Measurements from ENCODE around the gene MRPL24.
"Not testable (repeated sequence)": the region's sequence is repeated elsewhere in the genome, so short reads cannot be mapped to it uniquely, and the experiment has no call there.

Gene MRPL24
- 9.8 to 17.3 (median 13.4) reads per million in 4 donors for total RNA-seq

DNA sequence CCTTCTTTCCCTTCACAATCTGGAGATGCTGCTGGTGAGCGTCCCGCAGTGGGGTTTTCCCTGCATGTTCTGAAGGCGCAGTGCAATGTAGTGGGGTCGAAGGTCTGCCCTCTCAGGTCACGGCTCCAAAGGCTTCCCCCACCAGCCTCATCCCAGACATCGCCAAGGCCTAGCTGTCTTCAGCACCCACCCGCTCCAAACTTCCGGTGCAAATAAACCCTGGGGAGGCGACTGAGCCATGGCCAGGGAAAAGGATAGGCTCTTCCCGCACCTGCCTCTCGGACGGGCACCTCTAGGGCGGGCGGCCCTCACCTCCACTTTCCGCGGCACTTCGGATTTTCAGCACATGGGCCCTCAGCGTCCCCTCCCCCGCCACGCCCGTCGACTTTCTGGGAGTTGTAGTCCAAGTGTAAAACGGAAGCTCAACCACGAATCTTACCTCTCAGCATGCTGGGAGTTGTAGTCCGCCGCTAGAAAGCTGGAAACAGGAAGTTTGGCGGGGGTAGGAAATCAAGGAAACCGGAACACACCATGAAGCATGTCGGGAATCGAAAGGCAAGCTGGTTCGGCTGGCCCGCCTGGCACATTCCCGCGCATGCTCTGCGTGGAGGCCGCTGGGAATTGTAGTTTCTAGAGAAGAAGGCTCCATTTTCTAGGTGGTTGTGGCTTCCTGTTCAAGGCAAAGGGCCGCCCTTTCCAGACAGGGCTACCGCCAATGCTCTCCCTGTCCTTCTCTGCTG is at the start of gene MRPL24:
TSS of gene MRPL24 (minus strand) at position 348 of the 740 bp plus-strand sequence. CDS start 2,384 bp downstream, outside the sequence.
- DNase-seq, result peak; percentile 93 to 99 (median 95)

DNA sequence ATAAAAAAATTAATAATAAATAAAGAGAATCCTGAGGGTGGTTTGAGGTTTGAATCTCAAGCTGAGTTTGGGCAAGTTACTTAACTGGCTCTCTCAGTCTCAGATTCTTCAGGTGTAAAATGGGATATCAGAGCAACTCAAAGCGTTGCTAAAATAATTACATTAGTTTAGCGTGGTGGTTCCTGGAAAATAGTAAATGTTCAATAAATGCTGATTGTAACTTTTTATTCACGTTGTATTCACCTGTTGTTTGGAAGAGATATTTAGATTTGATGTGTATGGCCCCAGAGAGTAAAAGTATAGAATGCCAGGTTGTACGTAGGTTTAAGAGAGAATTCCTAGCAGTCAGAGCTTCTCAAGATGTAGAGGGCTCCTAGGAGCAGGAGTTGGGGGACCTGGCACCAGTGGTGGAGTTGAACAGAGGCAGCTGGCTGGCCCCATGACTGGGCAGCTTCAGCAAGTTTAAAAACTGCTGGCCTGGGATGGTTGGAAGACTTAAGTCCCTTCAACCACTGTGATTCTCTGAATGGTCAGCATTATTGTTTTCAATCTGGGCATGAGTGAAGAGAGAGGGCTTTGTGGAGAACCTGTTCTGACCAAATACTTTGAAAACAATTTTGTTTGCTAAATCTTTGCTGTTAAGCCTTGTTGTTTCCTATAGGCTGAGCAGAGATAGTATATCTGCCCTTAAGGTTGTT is 48.9 kb upstream of the MRPL24 start:
- no peak for DNase-seq

DNA sequence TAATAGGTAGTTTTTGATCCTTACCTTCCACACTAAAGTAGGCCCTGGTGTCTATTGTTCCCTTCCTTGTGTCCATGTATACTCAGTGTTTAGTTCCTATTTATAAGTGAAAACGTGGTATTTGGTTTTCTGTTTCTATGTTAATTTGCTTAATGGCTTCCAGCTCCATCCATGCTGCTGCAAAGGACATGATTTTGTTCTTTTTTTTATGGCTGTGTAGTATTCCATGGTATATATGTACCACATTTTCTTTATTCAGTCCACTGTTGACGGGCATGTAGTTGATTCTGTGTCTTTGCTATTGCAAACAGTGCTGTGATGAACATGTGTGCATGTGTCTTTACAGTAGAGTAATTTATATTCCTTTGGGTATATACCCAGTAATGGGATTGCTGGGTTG is 47.2 kb upstream of the MRPL24 start:
- DNase-seq, result no peak

DNA sequence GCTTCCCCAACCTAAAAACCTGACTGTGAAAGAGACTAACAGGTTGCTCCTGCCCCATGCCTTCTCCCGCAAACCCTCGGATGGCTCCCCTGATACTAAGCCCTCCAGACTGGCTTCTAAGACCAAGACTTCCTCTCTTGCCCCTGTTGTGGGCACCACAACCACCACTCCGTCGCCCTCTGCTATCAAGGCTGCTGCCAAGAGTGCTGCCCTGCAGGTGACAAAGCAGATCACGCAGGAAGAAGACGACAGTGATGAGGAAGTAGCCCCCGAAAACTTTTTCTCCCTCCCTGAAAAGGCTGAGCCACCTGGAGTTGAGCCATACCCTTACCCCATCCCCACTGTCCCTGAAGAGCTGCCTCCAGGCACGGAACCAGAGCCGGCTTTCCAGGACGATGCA is 45.8 kb upstream of the MRPL24 start:
- no peak for DNase-seq

DNA sequence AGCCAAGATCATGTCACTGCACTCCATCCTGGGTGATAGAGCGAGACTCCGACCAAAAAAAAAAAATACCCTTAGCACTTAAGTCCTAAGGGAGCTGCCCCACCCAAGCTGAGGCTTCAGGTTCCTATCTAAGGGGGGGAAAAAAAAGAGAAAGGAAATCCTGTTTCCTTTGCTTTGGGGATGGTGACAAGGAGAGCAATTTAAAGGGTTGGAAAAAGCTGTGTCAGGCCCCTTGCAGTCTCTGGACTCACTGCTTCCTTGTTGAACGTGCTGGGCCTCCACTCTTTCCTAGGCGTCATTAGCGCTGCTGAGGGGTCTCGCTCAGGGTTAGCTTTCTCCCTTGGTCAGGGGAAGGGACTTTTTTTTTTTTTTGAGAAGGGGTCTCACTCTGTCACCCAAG is 44.6 kb upstream of the MRPL24 start:
- DNase-seq, result no peak

DNA sequence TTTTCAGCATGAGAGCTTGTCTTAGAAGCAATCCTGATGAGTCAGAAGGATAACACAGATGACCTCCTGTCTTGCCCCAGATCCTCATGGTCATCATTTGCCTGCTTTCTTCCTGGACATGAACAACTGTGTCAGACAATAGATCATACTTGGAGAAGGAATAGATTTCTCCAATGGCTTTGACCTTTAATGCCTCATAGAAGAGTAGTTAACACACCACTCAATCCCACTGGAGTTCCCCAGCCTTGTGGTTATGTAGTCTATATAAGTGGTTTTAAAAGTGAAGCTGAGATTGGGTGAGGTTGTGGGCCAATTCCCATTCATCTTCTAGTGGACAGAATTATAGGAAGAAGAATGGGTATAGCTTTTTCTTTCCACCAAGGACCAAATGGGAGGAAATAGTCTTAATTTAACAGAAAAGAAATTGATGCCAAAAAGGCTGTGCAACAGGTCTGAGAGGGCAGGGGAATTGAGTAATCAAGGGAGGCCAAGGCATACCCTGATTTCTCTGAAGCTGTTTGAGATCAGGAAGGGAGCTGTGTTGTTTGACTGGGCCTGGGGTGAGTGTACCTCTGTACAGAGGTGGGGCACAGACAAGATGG is 40.8 kb upstream of the MRPL24 start:
- no peak for DNase-seq

DNA sequence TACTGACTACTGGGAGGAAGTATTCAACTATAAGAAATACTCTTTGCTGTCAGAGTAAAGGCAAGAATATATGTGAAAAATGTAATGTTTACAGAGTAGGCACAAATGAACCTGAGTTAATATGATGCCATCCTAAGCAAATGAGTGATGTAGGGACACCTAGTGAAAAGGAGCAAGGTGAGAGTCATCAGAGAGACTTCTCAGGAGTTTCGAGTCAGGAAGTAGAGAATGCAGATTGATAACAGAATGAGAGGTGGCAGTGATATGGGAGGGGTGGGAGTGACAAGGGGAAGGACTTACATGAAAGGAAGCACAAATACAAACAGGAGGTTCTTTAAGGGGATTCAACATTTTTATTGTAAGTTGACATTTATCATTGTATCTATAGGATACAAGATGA is 36.7 kb upstream of the MRPL24 start:
- DNase-seq, result no peak

DNA sequence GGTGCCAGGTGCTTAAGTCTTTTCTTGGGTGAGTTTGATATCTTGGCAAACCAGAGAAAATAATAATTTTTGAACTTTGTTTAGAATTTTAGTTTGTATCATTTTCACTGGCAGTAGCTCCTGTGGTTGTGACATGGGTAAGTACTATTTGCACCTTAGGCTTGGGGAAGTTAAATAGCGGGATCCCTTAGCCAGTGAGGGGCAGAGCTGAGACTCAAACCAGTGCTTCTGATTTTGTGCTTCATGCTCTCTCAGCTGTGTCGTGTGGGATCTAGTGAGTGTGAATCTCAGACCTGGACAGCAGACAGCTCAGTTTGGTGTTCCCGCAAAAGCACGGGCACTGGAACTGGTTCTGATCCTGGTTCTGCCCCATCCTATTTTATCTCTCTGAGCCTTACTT is 36.1 kb upstream of the MRPL24 start:
- DNase-seq, result no peak

DNA sequence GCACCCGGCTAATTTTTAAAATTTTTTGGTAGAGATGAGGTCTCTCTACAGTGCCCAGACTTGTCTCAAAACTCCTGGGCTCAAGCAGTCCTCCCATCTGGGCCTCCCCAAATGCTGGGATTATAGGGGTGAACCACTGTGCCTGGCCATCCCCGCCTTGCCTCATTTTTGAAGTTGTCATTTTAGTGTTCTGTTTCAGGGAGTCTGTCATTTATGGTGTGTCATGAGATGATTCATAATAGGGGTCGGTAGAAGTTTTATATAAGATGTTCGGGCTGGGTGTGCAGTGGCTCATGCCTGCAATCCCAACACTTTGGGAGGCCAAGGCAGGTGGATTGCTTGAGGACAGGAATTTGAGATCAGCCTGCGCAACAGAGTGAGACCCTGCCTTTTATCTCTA is 34.9 kb upstream of the MRPL24 start:
- DNase-seq, result no peak

DNA sequence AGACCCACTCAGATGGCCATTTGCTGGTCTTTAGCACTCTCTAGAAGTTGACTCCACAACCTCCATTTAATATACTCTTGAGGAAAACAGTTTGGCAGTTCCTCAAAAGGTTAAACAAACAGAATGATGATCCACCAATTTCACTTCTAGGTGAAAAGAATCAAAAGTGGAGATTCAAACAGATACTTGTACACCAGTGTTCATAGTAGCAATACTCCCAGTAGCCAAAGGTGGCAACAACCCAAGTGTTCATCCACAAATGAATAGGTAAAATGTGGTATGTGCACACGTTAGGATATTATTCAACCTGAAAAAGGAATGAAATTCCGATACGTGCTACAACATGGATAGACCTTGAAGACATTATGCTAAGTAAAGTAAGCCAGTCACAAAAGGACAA is 32.7 kb upstream of the MRPL24 start:
- DNase-seq, result no peak

DNA sequence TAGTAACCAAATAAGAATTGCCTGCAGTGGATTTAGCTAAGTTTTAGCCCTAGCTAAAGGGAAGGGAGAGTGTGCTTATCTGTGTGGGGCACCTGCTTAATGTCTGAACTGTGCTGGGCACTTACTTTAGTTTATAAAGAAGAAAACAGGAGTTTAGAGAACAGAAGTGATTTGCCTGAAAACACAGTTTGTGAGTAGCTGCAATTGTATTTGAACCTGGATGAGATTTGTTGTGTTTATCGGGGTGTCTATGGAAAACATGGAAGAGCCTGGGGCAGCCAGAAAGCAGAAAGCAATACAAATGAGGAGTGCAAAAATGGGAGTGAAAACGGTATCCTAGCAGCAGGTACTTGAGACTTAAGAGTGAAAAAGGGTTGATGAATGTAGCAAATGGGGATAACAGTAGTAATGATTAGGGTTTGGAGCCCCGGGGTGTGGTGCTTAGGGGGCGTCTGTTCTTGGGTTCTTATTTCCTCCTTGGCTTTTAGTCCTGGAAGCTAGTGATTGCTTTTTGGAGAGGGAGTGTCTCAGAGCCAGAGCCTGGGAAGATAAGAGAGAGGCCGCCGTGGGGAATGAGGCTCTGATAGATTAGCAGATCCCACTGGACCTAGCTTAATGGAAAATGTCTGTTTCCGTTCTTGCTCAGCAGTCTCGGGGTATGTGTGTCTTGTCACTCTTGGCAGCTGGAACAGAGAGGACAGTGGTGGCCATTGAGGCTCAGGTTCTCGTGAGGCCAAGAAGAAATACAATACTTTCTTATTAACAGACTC is 32.0 kb upstream of the MRPL24 start:
- no peak for DNase-seq

DNA sequence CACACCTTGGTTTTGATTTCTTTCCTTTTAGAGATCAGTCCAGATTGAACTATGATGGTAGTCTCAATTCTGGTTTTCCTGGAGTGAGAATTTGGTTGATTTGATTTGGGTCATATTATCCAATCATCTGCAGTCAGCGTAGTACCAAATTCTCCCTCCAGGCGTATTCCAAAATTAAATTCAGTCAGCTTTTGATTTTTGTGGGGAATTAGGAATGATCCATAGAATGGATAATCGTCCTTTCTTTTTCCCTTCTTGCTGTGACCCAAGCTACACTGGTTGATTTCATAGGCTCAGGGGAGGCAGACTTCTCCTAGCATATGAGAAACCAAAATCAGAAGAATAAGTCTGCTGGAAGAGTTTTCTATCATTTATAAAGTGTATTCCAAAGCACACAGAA is 31.3 kb upstream of the MRPL24 start:
- DNase-seq, result no peak

DNA sequence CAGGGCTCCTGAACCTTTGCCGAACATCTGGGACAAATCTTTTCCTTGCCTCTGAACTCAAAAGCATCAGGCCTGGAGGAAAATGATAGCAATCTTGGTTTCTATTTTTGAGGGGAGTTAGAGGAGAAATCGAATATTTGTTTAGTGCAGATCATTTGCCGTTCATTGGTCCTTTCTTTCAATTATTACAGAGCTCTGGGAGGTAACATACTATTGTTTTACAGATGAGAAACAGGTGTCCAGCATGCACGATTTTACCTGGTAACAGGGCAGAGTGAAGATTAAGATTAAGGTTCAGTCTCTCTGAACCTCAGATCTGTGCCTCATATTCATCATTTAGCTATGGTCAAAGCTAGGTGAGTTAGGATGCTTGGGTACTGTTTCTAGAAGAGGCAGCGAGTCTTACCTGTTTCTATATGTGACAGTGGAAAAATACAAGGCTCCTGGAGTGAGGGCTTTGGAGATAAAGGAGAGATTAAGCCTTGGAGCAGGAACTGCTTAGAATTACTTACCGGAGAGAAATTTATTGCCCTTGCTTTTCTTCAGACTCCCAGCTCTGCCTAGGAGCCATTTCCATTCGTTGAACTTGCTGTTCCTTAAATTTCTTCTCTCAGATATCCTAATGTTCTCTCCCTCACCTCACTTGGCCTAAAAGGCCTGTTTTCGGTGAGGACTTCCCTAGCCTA is 27.9 kb upstream of the MRPL24 start:
- no peak for DNase-seq

DNA sequence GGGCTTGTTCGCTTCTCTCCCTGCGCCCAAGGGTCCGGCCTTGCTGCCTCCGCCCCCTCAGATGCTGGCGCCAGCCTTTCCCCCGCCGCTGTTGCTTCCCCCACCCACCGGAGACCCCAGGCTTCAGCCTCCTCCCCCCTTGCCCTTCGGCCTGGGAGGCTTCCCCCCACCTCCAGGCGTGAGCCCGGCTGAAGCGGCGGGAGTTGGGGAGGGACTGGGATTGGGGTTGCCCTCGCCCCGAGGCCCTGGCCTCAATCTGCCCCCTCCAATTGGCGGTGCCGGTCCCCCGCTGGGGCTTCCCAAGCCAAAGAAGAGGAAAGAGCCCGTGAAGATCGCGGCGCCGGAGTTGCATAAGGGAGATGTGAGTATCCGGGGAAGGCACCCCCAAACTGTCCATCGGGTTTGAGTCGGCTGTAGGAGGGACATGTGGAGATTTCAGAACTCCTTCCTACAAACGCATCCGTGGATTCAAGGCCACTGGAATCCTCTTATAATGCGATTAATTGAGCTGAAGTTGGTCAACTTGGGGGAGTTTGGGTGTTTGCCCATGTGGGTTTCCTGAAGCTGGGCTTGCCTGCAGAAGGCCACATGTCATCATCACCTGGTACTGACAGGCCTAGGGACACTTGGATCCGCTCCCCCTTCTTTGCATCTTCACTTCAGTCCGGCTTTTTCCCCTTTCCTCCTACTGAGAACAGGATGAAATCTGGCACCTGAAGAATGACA is 27.2 kb upstream of the MRPL24 start:
- peak in 1 of 5 donors; percentile 32 for DNase-seq

DNA sequence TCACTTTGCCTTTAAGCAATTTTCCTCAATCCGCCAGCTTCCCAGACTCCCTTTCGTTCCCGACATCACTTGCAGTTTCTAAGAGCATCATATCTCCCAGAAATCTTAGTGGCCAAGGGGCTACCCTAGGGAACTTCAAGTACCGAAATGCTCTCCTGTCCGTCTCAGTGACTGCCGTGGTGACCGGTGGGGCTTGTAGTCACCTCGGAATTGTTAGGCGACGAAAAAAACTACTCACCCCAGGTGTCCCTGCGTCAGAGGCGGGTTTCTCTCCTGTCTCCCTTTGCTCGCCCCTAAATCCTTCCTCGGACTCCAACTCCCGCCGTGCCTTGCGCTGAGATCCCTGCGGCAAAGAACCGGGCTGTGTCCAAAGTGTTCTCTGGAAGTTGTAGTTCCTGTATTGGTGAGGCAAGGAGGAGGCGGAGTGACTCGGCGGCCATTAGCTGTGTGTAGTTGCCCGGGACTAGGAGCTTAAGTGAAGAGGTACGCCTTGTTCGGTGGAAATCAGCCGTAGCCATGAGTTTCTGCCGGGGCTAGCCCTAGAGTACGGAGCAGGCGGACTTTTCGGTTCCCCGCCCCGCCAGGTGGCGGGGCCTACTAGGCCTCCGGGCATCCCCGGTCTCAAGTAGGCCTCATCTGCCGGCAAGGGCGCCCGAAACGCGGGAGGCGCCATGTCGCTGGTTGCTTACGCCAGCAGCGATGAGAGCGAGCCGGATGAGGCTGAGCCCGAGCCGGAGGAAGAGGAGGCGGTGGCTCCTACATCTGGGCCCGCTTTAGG is 26.4 kb upstream of the MRPL24 start, which contains the start of gene PRCC:
TSS of gene PRCC (plus strand) at position 435 of the 778 bp plus-strand sequence. CDS start at position 672, 237 bp downstream.
- DNase-seq, result peak; percentile 94 to 100 (median 97)

DNA sequence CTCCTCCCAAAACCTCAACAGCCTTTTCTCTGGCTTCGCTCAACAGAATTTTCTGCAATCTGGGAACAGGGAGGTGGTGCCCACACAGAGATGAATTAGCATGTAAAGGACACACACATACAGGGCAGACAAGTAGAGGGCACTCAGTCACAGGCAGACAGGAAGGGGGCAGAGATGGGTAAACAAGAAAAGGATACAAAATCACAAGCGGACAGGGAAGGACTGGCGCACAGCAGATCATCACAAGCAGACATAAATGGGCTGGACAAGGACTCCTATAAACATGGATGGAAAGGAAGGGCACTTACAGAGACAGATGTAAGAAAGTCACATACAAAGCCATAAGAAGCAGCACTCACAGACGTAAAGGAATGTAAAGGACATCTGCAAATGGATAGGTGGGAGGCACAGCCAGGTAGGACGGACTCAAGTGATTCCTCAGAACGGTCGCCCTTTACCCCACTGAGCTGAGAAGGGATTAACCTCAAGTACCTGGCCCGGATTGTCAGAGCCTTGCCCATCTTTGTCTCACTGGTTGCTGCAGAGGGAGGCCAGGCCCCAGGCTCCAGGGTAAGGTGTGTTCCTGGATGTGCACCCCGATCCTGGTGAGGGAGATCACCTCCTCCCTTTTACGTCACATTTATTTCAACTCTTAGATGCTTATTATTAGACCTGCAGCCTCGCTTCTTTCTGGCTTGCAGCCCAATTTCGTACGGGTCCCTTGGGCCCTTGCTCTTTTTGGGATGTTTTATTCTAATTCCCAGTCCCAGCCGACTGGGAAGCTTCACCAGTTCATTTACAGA is 25.6 kb upstream of the MRPL24 start:
- no peak for DNase-seq

DNA sequence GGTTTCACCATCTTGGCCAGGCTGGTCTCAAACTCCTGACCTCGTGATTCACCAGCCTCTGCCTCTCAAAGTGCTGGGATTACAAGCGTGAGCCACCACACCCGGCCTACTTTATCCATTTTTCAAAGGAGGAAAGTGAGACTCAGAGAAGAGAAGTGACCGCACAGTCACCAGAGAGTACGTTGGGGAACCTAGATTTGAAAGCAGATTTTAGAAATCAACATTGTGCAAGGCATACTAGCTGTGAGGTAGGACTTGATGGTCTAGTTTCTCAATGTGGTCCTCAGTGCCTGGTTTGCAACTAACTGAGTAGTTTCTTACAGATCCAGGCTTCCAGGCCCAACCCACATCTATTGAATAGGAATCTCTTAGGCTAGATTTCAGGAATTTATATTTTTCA is 24.8 kb upstream of the MRPL24 start:
- DNase-seq, result no peak

DNA sequence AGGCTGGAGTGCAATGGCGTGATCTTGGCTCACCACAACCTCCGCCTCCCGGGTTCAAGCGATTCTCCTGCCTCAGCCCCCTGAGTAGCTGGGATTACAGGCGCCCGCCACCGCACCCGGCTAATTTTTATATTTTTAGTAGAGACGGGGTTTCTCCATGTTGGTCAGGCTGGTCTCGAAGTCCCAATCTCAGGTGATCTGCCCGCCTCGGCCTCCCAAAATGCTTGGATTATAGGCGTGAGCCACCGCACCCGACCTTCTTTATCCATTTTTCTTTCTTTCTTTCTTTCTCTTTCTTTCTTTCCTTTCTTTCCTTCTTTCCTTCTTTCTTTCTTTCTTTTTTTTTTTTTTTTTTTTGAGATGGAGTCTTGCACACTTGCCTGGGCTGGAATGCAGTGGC is 24.2 kb upstream of the MRPL24 start:
- DNase-seq, result not testable (repeated sequence)

DNA sequence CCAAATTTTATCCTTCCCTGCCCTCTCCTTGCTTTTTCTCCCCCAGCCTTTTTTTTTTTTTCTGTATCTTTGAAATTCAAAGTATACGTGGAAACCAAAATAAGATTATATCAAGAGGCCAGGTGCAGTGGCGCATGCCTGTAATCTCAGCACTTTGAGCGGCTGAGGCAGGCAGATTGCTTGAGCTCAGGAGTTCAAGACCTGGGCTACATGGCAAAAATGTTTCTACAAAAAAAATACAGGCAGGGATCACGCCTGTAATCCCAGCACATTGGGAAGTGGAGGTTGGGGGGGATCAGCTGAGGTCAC is 19.9 kb upstream of the MRPL24 start:
- DNase-seq, result no peak

Data from T-helper 1 cell (primary cell).